ENCODE measurements around the gene CACNG7. TPM values are rescaled to one million over a fixed set of nuclear protein-coding genes. Genes with fewer than 3 reads are reported as not detected.

The CACNG7 gene
- total RNA-seq, 1 experiment from 2014 or later, result not detected

- ChIA-PET POLR2A (ENCODE audit: unreplicated experiment) (interaction anchor here (0.6 to 1.1 kb wide), 8 partner anchors 10 to 322 kb away, joined by 3 to 10 read pairs (median 4); no protein-coding TSS in a partner anchor), CTCF (interaction anchor here (1.0 kb wide), 1 partner anchor 157 kb away, joined by 3 read pairs; no protein-coding TSS in a partner anchor)
- Histone ChIP-seq H3K9me2 (replicated peaks; ENCODE audit: low read length) (no peaks in the 10 kb centered on the region), H3F3A (ENCODE audit: low read length, unreplicated experiment) (no peaks in the 10 kb centered on the region), H3K27ac (ENCODE audit: low read length) (peak overlapping the region; percentile 88), H3K4me3 (ENCODE audit: low read length) (peak overlapping the region; percentile 52), H3K79me2 (ENCODE audit: low read length) (peaks cover 36% of the 10 kb centered on the region), H3K4me1 (ENCODE audit: insufficient read depth, low read length) (peaks cover 35% of the 10 kb centered on the region), H4K20me1 (ENCODE audit: low read length) (no peaks in the 10 kb centered on the region), H3K4me2 (ENCODE audit: low read length) (peak overlapping the region; percentile 87), H3K9me3 (ENCODE audit: low read length) (no peaks in the 10 kb centered on the region), H3K36me3 (ENCODE audit: low read depth, low read length) (no peaks in the 10 kb centered on the region), H2AFZ (ENCODE audit: low read length) (no peak overlapping the region), H3K9ac (ENCODE audit: low read length) (peak overlapping the region; percentile 83), H3K27me3 (ENCODE audit: low read length) (no peaks in the 10 kb centered on the region)
- no peak for DNase-seq
- intact Hi-C loops (cut with micrococcal nuclease), result loop anchor here (1.0 kb wide), 1 partner anchor 25 kb away; no protein-coding TSS in a partner anchor
- TF ChIP-seq EZH2 (IDR thresholded peaks at IDR 0.05; ENCODE audit: low read length, unreplicated experiment) (no peak), EZH2phosphoT487 (IDR thresholded peaks at IDR 0.05; ENCODE audit: borderline replicate concordance, low read length) (no peak)
- TF ChIP-seq, protein P1, sequence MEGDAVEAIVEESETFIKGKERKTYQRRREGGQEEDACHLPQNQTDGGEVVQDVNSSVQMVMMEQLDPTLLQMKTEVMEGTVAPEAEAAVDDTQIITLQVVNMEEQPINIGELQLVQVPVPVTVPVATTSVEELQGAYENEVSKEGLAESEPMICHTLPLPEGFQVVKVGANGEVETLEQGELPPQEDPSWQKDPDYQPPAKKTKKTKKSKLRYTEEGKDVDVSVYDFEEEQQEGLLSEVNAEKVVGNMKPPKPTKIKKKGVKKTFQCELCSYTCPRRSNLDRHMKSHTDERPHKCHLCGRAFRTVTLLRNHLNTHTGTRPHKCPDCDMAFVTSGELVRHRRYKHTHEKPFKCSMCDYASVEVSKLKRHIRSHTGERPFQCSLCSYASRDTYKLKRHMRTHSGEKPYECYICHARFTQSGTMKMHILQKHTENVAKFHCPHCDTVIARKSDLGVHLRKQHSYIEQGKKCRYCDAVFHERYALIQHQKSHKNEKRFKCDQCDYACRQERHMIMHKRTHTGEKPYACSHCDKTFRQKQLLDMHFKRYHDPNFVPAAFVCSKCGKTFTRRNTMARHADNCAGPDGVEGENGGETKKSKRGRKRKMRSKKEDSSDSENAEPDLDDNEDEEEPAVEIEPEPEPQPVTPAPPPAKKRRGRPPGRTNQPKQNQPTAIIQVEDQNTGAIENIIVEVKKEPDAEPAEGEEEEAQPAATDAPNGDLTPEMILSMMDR (conservative IDR thresholded peaks at IDR 0.05; ENCODE audit: low read depth, low read length), result no peak
- BruUV-seq (replicated peaks), result no TSS peak
- no peak for ATAC-seq
These were observed 42.2 kb upstream of the CACNG7 start for GRCh38 chr19:53866865-53867224.

- H3K9ac ChIP-seq (ENCODE audit: low read length), result peak within 1 kb of the TSS; percentile 96
- peak within 1 kb of the TSS; percentile 93 for H3K4me2 ChIP-seq (ENCODE audit: low read length)
- intact Hi-C loops (cut with micrococcal nuclease), result no loop called here
- peak within 1 kb of the TSS; percentile 87 for H3K4me3 ChIP-seq (ENCODE audit: low read length)
- H3K79me2 ChIP-seq (ENCODE audit: low read length), result peaks cover 36% of the 10 kb centered on the region
- peak within 1 kb of the TSS; percentile 88 for H3K27ac ChIP-seq (ENCODE audit: low read length)
- H3K27me3 ChIP-seq (ENCODE audit: low read length), result no peaks in the 10 kb centered on the region
- peak; percentile 100 for DNase-seq
- no peaks in the 10 kb centered on the region for H3F3A ChIP-seq (ENCODE audit: low read length, unreplicated experiment)
- no peaks in the 10 kb centered on the region for H3K9me3 ChIP-seq (ENCODE audit: low read length)
- H4K20me1 ChIP-seq (ENCODE audit: low read length), result no peaks in the 10 kb centered on the region
- ChIA-PET CTCF (interaction anchor here (1.5 kb wide), 1 partner anchor 162 kb away, joined by 6 read pairs; no protein-coding TSS in a partner anchor), POLR2A (ENCODE audit: unreplicated experiment) (interaction anchor here (0.5 to 1.1 kb wide), 12 partner anchors 8 to 347 kb away, joined by 3 to 12 read pairs (median 4); no protein-coding TSS in a partner anchor)
- TF ChIP-seq, protein P1 (conservative IDR thresholded peaks at IDR 0.05; ENCODE audit: low read depth, low read length), result no peak
- TF ChIP-seq EZH2 (IDR thresholded peaks at IDR 0.05; ENCODE audit: low read length, unreplicated experiment) (no peak), EZH2phosphoT487 (IDR thresholded peaks at IDR 0.05; ENCODE audit: borderline replicate concordance, low read length) (no peak)
- peak within 1 kb of the TSS; percentile 54 for H2AFZ ChIP-seq (ENCODE audit: low read length)
- no peaks in the 10 kb centered on the region for H3K9me2 ChIP-seq (replicated peaks; ENCODE audit: low read length)
- H3K36me3 ChIP-seq (ENCODE audit: low read depth, low read length), result peaks cover 2% of the 10 kb centered on the region; the same call in 1 of the 2 replicates
- peak; percentile 51 for ATAC-seq
- BruUV-seq (replicated peaks), result TSS peak; percentile 70
- peaks cover 35% of the 10 kb centered on the region for H3K4me1 ChIP-seq (ENCODE audit: insufficient read depth, low read length)
These were observed 41.6 kb upstream of the CACNG7 start, which contains the start of gene MYADM for GRCh38 chr19:53867225-53868090. TSS of gene MYADM (plus strand) at chr19:53867883. CDS start at chr19:53873530, 5,647 bp downstream.

Measured in PC-3 (cell line).